Keratinocyte (primary cell): ENCODE results near the gene NATD1. TPM values are rescaled to one million over a fixed set of nuclear protein-coding genes. Genes with fewer than 3 reads are reported as not detected.

Experiments
- DNase-seq: peaks from one replicate; pipeline ENCODE4 v3.0.0-alpha.2; 2011; ENCODE audit warnings: low read depth, missing footprints, low spot score
- FAIRE-seq: peaks from 2 replicates; lab custom pipeline; 2011; peaks lifted over from hg19 to GRCh38; lab: Jason Lieb, UNC
- H2AFZ ChIP-seq: 2 replicates; pipeline ENCODE4 v1.6.0; 2012; ENCODE audit warnings: low read length, control low read depth, inconsistent platforms; ENCODE audit not compliant: control insufficient read depth
- H3K27ac ChIP-seq: 2 replicates; pipeline ENCODE4 v1.5.1; 2011; ENCODE audit warnings: low read length; ENCODE audit not compliant: control insufficient read depth, insufficient read depth
- H3K27me3 ChIP-seq: 3 replicates; pipeline ENCODE4 v1.6.0; 2011; ENCODE audit warnings: low read length; ENCODE audit not compliant: control insufficient read depth, insufficient read depth; ENCODE audit errors: extremely low read depth
- H3K36me3 ChIP-seq, 2 experiments: 2 replicates in 1 of 2; 3 replicates in 1 of 2; pipeline ENCODE4 v1.5.1; 2011; ENCODE audit warnings: low read length in 2 of 2, mild to moderate bottlenecking in 1 of 2; ENCODE audit not compliant: control insufficient read depth in 2 of 2, insufficient read depth in 2 of 2; ENCODE audit errors: extremely low read depth in 1 of 2
- H3K4me1 ChIP-seq: 3 replicates; pipeline ENCODE4 v1.5.1; 2011; ENCODE audit warnings: low read length; ENCODE audit not compliant: control insufficient read depth, insufficient read depth; ENCODE audit errors: extremely low read depth
- H3K4me2 ChIP-seq: 3 replicates; pipeline ENCODE4 v1.6.0; 2011; ENCODE audit warnings: low read depth, low read length; ENCODE audit not compliant: control insufficient read depth, insufficient read depth; ENCODE audit errors: extremely low read depth
- H3K4me3 ChIP-seq, 3 experiments: fragments of 200-600 bp in 1 of 3; sonication (generic) in 1 of 3; 2 replicates in 2 of 3; 3 replicates in 1 of 3; pipeline ENCODE4 v1.5.1; 2011 to 2016; ENCODE audit warnings: low read length in 3 of 3, mild to moderate bottlenecking in 3 of 3, control low read depth in 2 of 3, inconsistent platforms in 1 of 3, low read depth in 1 of 3, mixed read lengths in 1 of 3, mixed run types in 1 of 3, moderate library complexity in 1 of 3; ENCODE audit not compliant: control insufficient read depth in 2 of 3, insufficient read depth in 2 of 3; ENCODE audit errors: extremely low read depth in 1 of 3
- H3K79me2 ChIP-seq: 2 replicates; pipeline ENCODE4 v1.6.0; 2012; ENCODE audit warnings: low read length; ENCODE audit not compliant: control insufficient read depth, insufficient read depth
- H3K9ac ChIP-seq: 3 replicates; pipeline ENCODE4 v1.6.0; 2011; ENCODE audit warnings: low read length; ENCODE audit not compliant: control insufficient read depth, insufficient read depth; ENCODE audit errors: extremely low read depth
- H3K9me1 ChIP-seq: 3 replicates; pipeline ENCODE4 v1.6.0; 2011; ENCODE audit warnings: low read length; ENCODE audit not compliant: control insufficient read depth, insufficient read depth; ENCODE audit errors: extremely low read depth
- H3K9me3 ChIP-seq: 2 replicates; pipeline ENCODE4 v1.5.1; 2012; ENCODE audit warnings: low read depth, low read length; ENCODE audit not compliant: control insufficient read depth
- H4K20me1 ChIP-seq: 3 replicates; pipeline ENCODE4 v1.6.0; 2011; ENCODE audit warnings: low read length; ENCODE audit not compliant: control insufficient read depth, insufficient read depth; ENCODE audit errors: extremely low read depth
- EZH2 ChIP-seq: IDR thresholded peaks from one replicate; pipeline ENCODE4 v1.6.1; 2012; ENCODE audit warnings: inconsistent platforms, mild to moderate bottlenecking, low read length, moderate library complexity
- dilution Hi-C: fragments of 300-500 bp; cut with MboI; formaldehyde crosslinking; loops from one replicate; pipeline ENCODE4 v1.7.0; 2020; ENCODE audit warnings: low sequenced_read_pairs; ENCODE audit not compliant: extremely low pct_ligation_motif_present
- polyA plus RNA-seq, 5 experiments: library from polyadenylated mRNA; depleted of rRNA in 3 of 5; stranded (reverse) in 3 of 5; stranded (forward) in 1 of 5; unstranded in 1 of 5; fragments of >200 nt; gene quantifications; 1 replicate in 1 of 5; 2 replicates in 3 of 5; 3 replicates in 1 of 5; pipeline versions ENCODE4 v1.2.1 to v1.2.3, GENCODE V29; 2011 to 2012; ENCODE audit warnings: missing spikeins in 2 of 5, low read depth in 1 of 5, low replicate concordance in 1 of 5
- TF ChIP-seq, protein P1 (sequence below), 3 experiments: IDR thresholded peaks in 1 of 3; conservative IDR thresholded peaks in 1 of 3; optimal IDR thresholded peaks in 1 of 3; 2 replicates in 2 of 3; 3 replicates in 1 of 3; pipeline versions ENCODE3 to v1.5.1; 2011; ENCODE audit warnings: low read length in 3 of 3, mild to moderate bottlenecking in 3 of 3, moderate library complexity in 2 of 3, control low read depth in 1 of 3, inconsistent platforms in 1 of 3; ENCODE audit not compliant: insufficient read depth in 2 of 3; ENCODE audit errors: extremely low read depth in 1 of 3

The NATD1 gene
- polyA plus RNA-seq, 1 donor (not counting 4 experiments of a cell fraction or from before 2014, with no cell fraction given) = 1.5 TPM

GRCh38 chr17:21232033-21232749 is 21.0 kb downstream of the NATD1 start:
- DNase-seq (no peak), FAIRE-seq (no peak)
- no peak overlapping the region for H3K27ac ChIP-seq
- no peaks in the 10 kb centered on the region for H3K36me3 ChIP-seq
- dilution Hi-C loops = no loop called here
- TF ChIP-seq, protein P1, sequence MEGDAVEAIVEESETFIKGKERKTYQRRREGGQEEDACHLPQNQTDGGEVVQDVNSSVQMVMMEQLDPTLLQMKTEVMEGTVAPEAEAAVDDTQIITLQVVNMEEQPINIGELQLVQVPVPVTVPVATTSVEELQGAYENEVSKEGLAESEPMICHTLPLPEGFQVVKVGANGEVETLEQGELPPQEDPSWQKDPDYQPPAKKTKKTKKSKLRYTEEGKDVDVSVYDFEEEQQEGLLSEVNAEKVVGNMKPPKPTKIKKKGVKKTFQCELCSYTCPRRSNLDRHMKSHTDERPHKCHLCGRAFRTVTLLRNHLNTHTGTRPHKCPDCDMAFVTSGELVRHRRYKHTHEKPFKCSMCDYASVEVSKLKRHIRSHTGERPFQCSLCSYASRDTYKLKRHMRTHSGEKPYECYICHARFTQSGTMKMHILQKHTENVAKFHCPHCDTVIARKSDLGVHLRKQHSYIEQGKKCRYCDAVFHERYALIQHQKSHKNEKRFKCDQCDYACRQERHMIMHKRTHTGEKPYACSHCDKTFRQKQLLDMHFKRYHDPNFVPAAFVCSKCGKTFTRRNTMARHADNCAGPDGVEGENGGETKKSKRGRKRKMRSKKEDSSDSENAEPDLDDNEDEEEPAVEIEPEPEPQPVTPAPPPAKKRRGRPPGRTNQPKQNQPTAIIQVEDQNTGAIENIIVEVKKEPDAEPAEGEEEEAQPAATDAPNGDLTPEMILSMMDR (optimal IDR thresholded peaks at IDR 0.05 in 1 of 3, IDR thresholded peaks at IDR 0.05 in 1 of 3, conservative IDR thresholded peaks at IDR 0.05 in 1 of 3; ENCODE audit: extremely low read depth in 1 of 3, insufficient read depth in 2 of 3, low read length in 3 of 3) = no peak
- TF ChIP-seq EZH2 = no peak
- no peak overlapping the region for H3K9ac ChIP-seq
- no peaks in the 10 kb centered on the region for H3K9me3 ChIP-seq
- no peaks in the 10 kb centered on the region for H3K79me2 ChIP-seq
- H3K9me1 ChIP-seq = no peaks in the 10 kb centered on the region
- no peak overlapping the region for H3K4me3 ChIP-seq
- H3K27me3 ChIP-seq = no peaks in the 10 kb centered on the region
- no peak overlapping the region for H2AFZ ChIP-seq
- H3K4me2 ChIP-seq = no peak overlapping the region
- no peaks in the 10 kb centered on the region for H4K20me1 ChIP-seq
- H3K4me1 ChIP-seq = no peaks in the 10 kb centered on the region

- dilution Hi-C loops = no loop called here
- H3K4me2 ChIP-seq = no peak overlapping the region
- FAIRE-seq = no peak
These were observed 21.7 kb downstream of the NATD1 start for GRCh38 chr17:21231533-21231932.

More at GRCh38 chr17:21231533-21231932, 21.7 kb downstream of the NATD1 start:
- no peaks in the 10 kb centered on the region for H3K4me1 ChIP-seq
- no peak overlapping the region for H3K27ac ChIP-seq
- no peak overlapping the region for H3K9ac ChIP-seq
- no peaks in the 10 kb centered on the region for H3K79me2 ChIP-seq
- H3K36me3 ChIP-seq = no peaks in the 10 kb centered on the region
- H3K9me3 ChIP-seq = no peaks in the 10 kb centered on the region
- no peak for DNase-seq
- no peaks in the 10 kb centered on the region for H3K9me1 ChIP-seq
- no peak overlapping the region for H2AFZ ChIP-seq
- H4K20me1 ChIP-seq = no peaks in the 10 kb centered on the region
- TF ChIP-seq, protein P1 (optimal IDR thresholded peaks at IDR 0.05 in 1 of 3, IDR thresholded peaks at IDR 0.05 in 1 of 3, conservative IDR thresholded peaks at IDR 0.05 in 1 of 3; ENCODE audit: extremely low read depth in 1 of 3, insufficient read depth in 2 of 3, low read length in 3 of 3) = no peak
- no peak for TF ChIP-seq EZH2
- no peaks in the 10 kb centered on the region for H3K27me3 ChIP-seq
- no peak overlapping the region for H3K4me3 ChIP-seq
